ENCODE data around the gene KNOP1.

KNOP1 gene

GRCh38 chr16:19733551-19733950 is 15.5 kb upstream of the KNOP1 start:
- no peak overlapping the region for H3K9ac ChIP-seq (ENCODE audit: low read depth, low read length, poor library complexity, severe bottlenecking)
- no peaks in the 10 kb centered on the region for H3K9me3 ChIP-seq (ENCODE audit: insufficient read depth, low read depth, low read length)
- no peaks in the 10 kb centered on the region for H3K9me2 ChIP-seq (replicated peaks; ENCODE audit: low read depth, low read length)

GRCh38 chr16:19728636-19728965 is 10.6 kb upstream of the KNOP1 start:
- no peaks in the 10 kb centered on the region for H3K9me3 ChIP-seq (ENCODE audit: insufficient read depth, low read depth, low read length)
- H3K4me2 ChIP-seq (ENCODE audit: low read depth, low read length, poor library complexity, severe bottlenecking) = no peak overlapping the region
- no peak overlapping the region for H3K9ac ChIP-seq (ENCODE audit: low read depth, low read length, poor library complexity, severe bottlenecking)
- no peaks in the 10 kb centered on the region for H3K36me3 ChIP-seq (ENCODE audit: insufficient read depth, low read length)
- H3K9me2 ChIP-seq (replicated peaks; ENCODE audit: low read depth, low read length) = no peaks in the 10 kb centered on the region
- no peak overlapping the region for H3K4me3 ChIP-seq (ENCODE audit: low read length, poor library complexity, severe bottlenecking)
- H2AFZ ChIP-seq (ENCODE audit: low read length) = no peak overlapping the region
- H4K20me1 ChIP-seq (ENCODE audit: insufficient read depth, low read length, poor library complexity, severe bottlenecking) = no peaks in the 10 kb centered on the region
- TF ChIP-seq EZH2phosphoT487 (IDR thresholded peaks at IDR 0.05; ENCODE audit: borderline replicate concordance) = no peak
- no peak for TF ChIP-seq CTCF (conservative IDR thresholded peaks at IDR 0.05; ENCODE audit: low read length)
- H3F3A ChIP-seq (ENCODE audit: low read depth) = no peaks in the 10 kb centered on the region
- H3K27me3 ChIP-seq (ENCODE audit: insufficient read depth, low read length, poor library complexity, severe bottlenecking) = no peaks in the 10 kb centered on the region
- H3K4me1 ChIP-seq (ENCODE audit: insufficient read depth, low read length, poor library complexity, severe bottlenecking) = no peaks in the 10 kb centered on the region
- H3K79me2 ChIP-seq (ENCODE audit: insufficient read depth, low read length) = no peaks in the 10 kb centered on the region

More at GRCh38 chr16:19733551-19733950, 15.5 kb upstream of the KNOP1 start:
- H3K4me1 ChIP-seq (ENCODE audit: insufficient read depth, low read length, poor library complexity, severe bottlenecking) = no peaks in the 10 kb centered on the region
- TF ChIP-seq EZH2phosphoT487 (IDR thresholded peaks at IDR 0.05; ENCODE audit: borderline replicate concordance) = no peak
- TF ChIP-seq CTCF (conservative IDR thresholded peaks at IDR 0.05; ENCODE audit: low read length) = no peak
- H4K20me1 ChIP-seq (ENCODE audit: insufficient read depth, low read length, poor library complexity, severe bottlenecking) = no peaks in the 10 kb centered on the region
- no peak overlapping the region for H2AFZ ChIP-seq (ENCODE audit: low read length)
- no peaks in the 10 kb centered on the region for H3F3A ChIP-seq (ENCODE audit: low read depth)
- no peaks in the 10 kb centered on the region for H3K79me2 ChIP-seq (ENCODE audit: insufficient read depth, low read length)
- no peaks in the 10 kb centered on the region for H3K36me3 ChIP-seq (ENCODE audit: insufficient read depth, low read length)
- no peak overlapping the region for H3K4me3 ChIP-seq (ENCODE audit: low read length, poor library complexity, severe bottlenecking)
- no peaks in the 10 kb centered on the region for H3K27me3 ChIP-seq (ENCODE audit: insufficient read depth, low read length, poor library complexity, severe bottlenecking)
- no peak overlapping the region for H3K4me2 ChIP-seq (ENCODE audit: low read depth, low read length, poor library complexity, severe bottlenecking)

- no peak for TF ChIP-seq EZH2phosphoT487 (IDR thresholded peaks at IDR 0.05; ENCODE audit: borderline replicate concordance)
- no peak for TF ChIP-seq CTCF (conservative IDR thresholded peaks at IDR 0.05; ENCODE audit: low read length)
- Histone ChIP-seq H3K9ac (ENCODE audit: low read depth, low read length, poor library complexity, severe bottlenecking) (no peak overlapping the region), H3K9me3 (ENCODE audit: insufficient read depth, low read depth, low read length) (no peaks in the 10 kb centered on the region), H3K79me2 (ENCODE audit: insufficient read depth, low read length) (no peaks in the 10 kb centered on the region), H3K36me3 (ENCODE audit: insufficient read depth, low read length) (no peaks in the 10 kb centered on the region), H2AFZ (ENCODE audit: low read length) (no peak overlapping the region), H3K4me3 (ENCODE audit: low read length, poor library complexity, severe bottlenecking) (no peak overlapping the region), H3K4me1 (ENCODE audit: insufficient read depth, low read length, poor library complexity, severe bottlenecking) (peaks cover 7% of the 10 kb centered on the region), H3F3A (ENCODE audit: low read depth) (no peaks in the 10 kb centered on the region; the same call in 1 of the 2 replicates), H4K20me1 (ENCODE audit: insufficient read depth, low read length, poor library complexity, severe bottlenecking) (no peaks in the 10 kb centered on the region), H3K9me2 (replicated peaks; ENCODE audit: low read depth, low read length) (no peaks in the 10 kb centered on the region), H3K27me3 (ENCODE audit: insufficient read depth, low read length, poor library complexity, severe bottlenecking) (no peaks in the 10 kb centered on the region), H3K4me2 (ENCODE audit: low read depth, low read length, poor library complexity, severe bottlenecking) (no peak overlapping the region)
Measured at GRCh38 chr16:19722981-19723380, 5.0 kb upstream of the KNOP1 start.
